ENCODE results near the gene TRMO.

Gene TRMO

GRCh38 chr9:97936998-97937397 is 14.7 kb upstream of the TRMO start:
- no peak for DNase-seq

- DNase-seq: no peak
Measured at GRCh38 chr9:97935276-97935675, 13.0 kb upstream of the TRMO start.

GRCh38 chr9:97934321-97935115 is 12.2 kb upstream of the TRMO start:
- DNase-seq: peak; percentile 48

GRCh38 chr9:97933297-97933998 is 11.1 kb upstream of the TRMO start:
- no peak for DNase-seq

GRCh38 chr9:97930972-97931371 is 8.7 kb upstream of the TRMO start:
- DNase-seq: no peak

GRCh38 chr9:97928986-97929604 is 6.8 kb upstream of the TRMO start:
- DNase-seq: no peak

GRCh38 chr9:97925497-97926334 is 3.4 kb upstream of the TRMO start:
- no peak for DNase-seq

GRCh38 chr9:97924386-97924785 is 2.1 kb upstream of the TRMO start:
- no peak for DNase-seq

GRCh38 chr9:97923529-97924108 is 1.3 kb upstream of the TRMO start:
- peak; percentile 81 for DNase-seq

- DNase-seq: no peak
Measured at GRCh38 chr9:97919217-97919813, 3.0 kb downstream of the TRMO start.

GRCh38 chr9:97918611-97919010 is 3.7 kb downstream of the TRMO start:
- DNase-seq: no peak

GRCh38 chr9:97911970-97912369 is 10.3 kb downstream of the TRMO start:
- DNase-seq: no peak

- no peak for DNase-seq
Measured at GRCh38 chr9:97911528-97911927, 10.8 kb downstream of the TRMO start.

- no peak for DNase-seq
Measured at GRCh38 chr9:97910357-97910756, 11.9 kb downstream of the TRMO start.

GRCh38 chr9:97908705-97909104 is 13.6 kb downstream of the TRMO start:
- no peak for DNase-seq

GRCh38 chr9:97907632-97908031 is 14.7 kb downstream of the TRMO start:
- no peak for DNase-seq

- DNase-seq: no peak
Measured at GRCh38 chr9:97907046-97907445, 15.3 kb downstream of the TRMO start.

GRCh38 chr9:97906236-97906831 is 16.0 kb downstream of the TRMO start:
- no peak for DNase-seq

GRCh38 chr9:97905228-97905627 is 17.1 kb downstream of the TRMO start:
- DNase-seq: no peak

- no peak for DNase-seq
Measured at GRCh38 chr9:97904725-97905124, 17.6 kb downstream of the TRMO start.

- DNase-seq: no peak
Measured at GRCh38 chr9:97903177-97903576, 19.1 kb downstream of the TRMO start.

Data from NCI-H1105 treated with DMSO at 0.1 percent for 48 hours (cell line).